Psoas muscle (tissue), 8 donors: Measurements from ENCODE around the gene APH1A. TPM values are rescaled to one million over a fixed set of nuclear protein-coding genes. Genes with fewer than 3 reads are reported as not detected.

Experiments
- ATAC-seq, 4 donors: fragments of 200-7000 bp; cut with Tn5 transposase; one replicate each; pipeline ENCODE4 v1.9.1; 2020; ENCODE audit warnings: moderate library complexity in 3 of 4, mild to moderate bottlenecking in 2 of 4
- DNase-seq, 2 donors: peaks; one replicate each; pipeline ENCODE4 v3.0.0-alpha.2; 2020
- H3K27ac ChIP-seq: fragments of 200-600 bp; one replicate; pipeline ENCODE4 v1.8.0; 2022
- H3K27me3 ChIP-seq, 3 donors: fragments of 200-600 bp in 1 of 3; one replicate each; pipeline versions ENCODE4 v1.6.1 to v1.8.0; 2013 to 2022; ENCODE audit warnings: low read length in 2 of 3, mild to moderate bottlenecking in 2 of 3, moderate library complexity in 1 of 3; ENCODE audit not compliant: insufficient read depth in 3 of 3
- H3K36me3 ChIP-seq, 2 donors: fragments of 200-600 bp in 1 of 2; one replicate each; pipeline versions ENCODE4 v1.6.1 to v1.8.0; 2013 to 2022; ENCODE audit warnings: low read depth in 1 of 2, mild to moderate bottlenecking in 1 of 2, moderate library complexity in 1 of 2; ENCODE audit not compliant: insufficient read depth in 1 of 2
- H3K4me1 ChIP-seq: fragments of 200-600 bp; one replicate; pipeline ENCODE4 v1.8.0; 2022
- H3K4me3 ChIP-seq: fragments of 200-600 bp; one replicate; pipeline ENCODE4 v1.8.0; 2022; ENCODE audit warnings: mild to moderate bottlenecking
- H3K9me3 ChIP-seq: fragments of 200-600 bp; one replicate; pipeline ENCODE4 v1.8.0; 2022
- CTCF ChIP-seq: fragments of 200-600 bp; IDR thresholded peaks from one replicate; pipeline ENCODE4 v1.8.0; 2022; ENCODE audit warnings: antibody characterized with exemption
- WGBS, 3 donors: extraction: QIAGEN DNeasy Blood & Tissue Kit; methylation state at CpG; one replicate each; pipeline versions ENCODE4 v1.1.6 to v1.1.7; 2013; 5-methylcytosine and 5-hydroxymethylcytosine counted together
- intact Hi-C, 2 donors: fragments of 100-400 bp; cut with DNase I; formaldehyde crosslinking; loops; one replicate each; pipeline versions ENCODE4 v1.11.0 to v1.14.2; 2022
- polyA plus RNA-seq, 3 donors: library from polyadenylated mRNA; stranded (reverse); fragments of 200-250 nt; gene quantifications; one replicate each; pipeline ENCODE4 v1.2.3, GENCODE V29; 2013
- total RNA-seq, 4 donors: library from RNA; stranded (reverse); fragmentation: NEBNext Ultra II Directional in 2 of 4; extraction: Animal tissue kit (Norgen Biotek cat#: 25700) in 2 of 4; gene quantifications; one replicate each; pipeline versions ENCODE4 v1.2.1 to v1.2.4, GENCODE V29; 2021 to 2023
- donor health status: healthy with polysubstance abuse.
- donor health status: DM: no; HTN: no; CAD: no; lungs with moderate emphysema.
- donor health status: Bipolar disorder and iron deficiency.
- donor health status: healthy.
- donor health status: DM: yes; HTN: yes; CAD: no.
- donor health status: DM: no; HTN: no; CAD: no.
- donor health status: DM: no; HTN: no; CAD: no.
- donor health status: DM: yes; HTN: yes; CAD: no.

APH1A gene
- total and polyA plus RNA-seq, 7 donors = 33.1 to 91.5 (median 62.3) TPM

DNA sequence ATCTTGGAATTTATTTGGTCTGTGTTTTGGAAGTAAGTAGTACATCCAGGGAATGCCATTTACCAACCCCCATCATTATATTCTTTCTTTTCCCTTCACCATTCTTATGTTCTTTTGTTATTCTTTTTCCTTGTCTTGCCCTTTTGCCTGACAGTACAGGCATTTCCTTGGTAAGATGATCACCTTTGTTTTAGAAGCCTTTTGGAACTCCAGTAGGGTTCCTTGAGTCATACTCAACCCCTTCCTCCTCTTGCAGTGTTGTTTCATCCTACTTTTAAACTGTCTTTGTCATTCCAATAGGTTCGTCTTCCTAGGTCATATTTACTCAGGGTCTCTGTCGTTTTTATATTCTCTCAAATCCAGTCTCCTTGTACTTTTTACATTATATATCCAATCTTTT lies 34.1 kb upstream of the APH1A start:
- DNase-seq = no peak
- intact Hi-C loops = loop anchor here in 1 of 2 donors (10.0 kb wide), 1 partner anchor 52 kb away; no protein-coding TSS in a partner anchor
- ATAC-seq = no peak
- Histone ChIP-seq H3K4me1 (no peaks in the 10 kb centered on the region), H3K9me3 (no peaks in the 10 kb centered on the region), H3K4me3 (no peak overlapping the region), H3K36me3 (peaks cover 7 to 97% of the 10 kb centered on the region in 2 donors), H3K27me3 (no peaks in the 10 kb centered on the region), H3K27ac (no peak overlapping the region)
- TF ChIP-seq CTCF = no peak
- 85 to 91% (median 88%) methylated on average over 2 of the region's 2 CpGs for WGBS, 3 donors

DNA sequence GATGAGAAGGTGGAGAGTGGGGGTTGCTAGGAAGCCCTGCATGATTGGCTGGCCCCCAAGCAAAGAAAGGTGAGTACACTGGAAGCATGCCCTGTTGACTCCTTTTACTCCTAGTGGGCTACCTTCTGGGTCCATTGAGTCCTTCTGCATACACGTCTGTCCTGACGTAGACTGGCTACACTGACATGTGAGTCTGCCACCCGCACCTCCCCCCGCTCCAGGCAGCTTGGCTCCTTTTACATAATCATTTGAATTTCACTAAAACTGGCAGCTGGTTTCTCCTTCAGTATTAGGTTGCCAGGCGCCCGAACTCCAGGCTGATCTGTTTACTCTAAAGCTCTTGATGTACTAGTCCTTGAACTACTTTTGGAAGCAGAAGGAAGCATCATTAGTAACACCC lies 33.5 kb upstream of the APH1A start:
- intact Hi-C loops = loop anchor here in 1 of 2 donors (10.0 kb wide), 1 partner anchor 52 kb away; no protein-coding TSS in a partner anchor
- Histone ChIP-seq H3K27ac (no peak overlapping the region), H3K4me1 (no peaks in the 10 kb centered on the region), H3K4me3 (no peak overlapping the region), H3K27me3 (no peaks in the 10 kb centered on the region), H3K36me3 (peaks cover 7 to 97% of the 10 kb centered on the region in 2 donors), H3K9me3 (no peaks in the 10 kb centered on the region)
- peak in 1 of 4 donors; percentile 40 for ATAC-seq
- 56 to 84% (median 65%) methylated on average over 6 of the region's 6 CpGs for WGBS, 3 donors
- TF ChIP-seq CTCF = no peak
- no peak for DNase-seq

- DNase-seq (no peak), ATAC-seq (no peak)
- no peak for TF ChIP-seq CTCF
- intact Hi-C loops = loop anchor here in 1 of 2 donors (10.0 kb wide), 1 partner anchor 55 kb away; no protein-coding TSS in a partner anchor
- Histone ChIP-seq H3K27me3 (no peaks in the 10 kb centered on the region), H3K4me3 (no peak overlapping the region), H3K36me3 (peaks cover 7 to 97% of the 10 kb centered on the region in 2 donors), H3K4me1 (peaks cover 8% of the 10 kb centered on the region), H3K9me3 (no peaks in the 10 kb centered on the region), H3K27ac (no peak overlapping the region)
- 96 to 100% (median 98%) methylated on average over 3 of the region's 3 CpGs for WGBS, 3 donors
These were observed 30.9 kb upstream of the APH1A start for GRCh38 chr1:150299716-150300115.

DNA sequence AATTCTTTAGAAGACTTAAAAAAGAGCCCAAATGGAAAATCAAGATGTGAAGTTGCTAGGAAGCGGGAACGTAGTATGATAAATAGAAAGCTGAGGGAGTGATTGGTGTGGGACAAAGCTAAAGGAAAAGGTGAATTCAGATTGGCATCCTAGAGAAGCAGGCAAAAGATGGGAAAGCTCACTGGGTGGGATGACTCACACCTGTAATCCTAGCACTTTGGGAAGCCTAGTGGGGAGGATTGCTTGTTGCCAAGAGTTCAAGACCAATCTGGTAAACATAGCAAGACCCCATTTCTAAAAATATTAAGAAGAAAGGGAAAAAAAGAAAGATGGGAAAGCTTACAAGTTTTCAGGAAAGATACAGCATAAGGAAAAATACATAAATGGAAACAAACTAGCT lies 26.7 kb upstream of the APH1A start:
- Histone ChIP-seq H3K36me3 (peaks cover 0 to 58% of the 10 kb centered on the region in 2 donors), H3K27ac (no peak overlapping the region), H3K4me1 (peaks cover 19% of the 10 kb centered on the region), H3K27me3 (no peaks in the 10 kb centered on the region), H3K9me3 (no peaks in the 10 kb centered on the region), H3K4me3 (no peak overlapping the region)
- intact Hi-C loops = no loop called here
- no peak for ATAC-seq
- no peak for TF ChIP-seq CTCF
- DNase-seq = no peak
- 93 to 94% (median 93%) methylated on average over 2 of the region's 2 CpGs for WGBS, 3 donors
